BE2C (cell line): ENCODE measurements around the gene TMEM120B.
"Not testable (repeated sequence)": the region's sequence is repeated elsewhere in the genome, so short reads cannot be mapped to it uniquely, and the experiment has no call there.

Experiments used
- DNase-seq: peaks from one replicate; pipeline ENCODE4 v3.0.0-alpha.2; 2020
- H3K27me3 ChIP-seq: fragments of 250-450 bp; sonication (Bioruptor Pico); 2 replicates; pipeline ENCODE4 v1.5.1; 2020; ENCODE audit warnings: mild to moderate bottlenecking
- H3K36me3 ChIP-seq: fragments of 250-450 bp; sonication (Bioruptor Pico); 2 replicates; pipeline ENCODE4 v1.5.1; 2020; ENCODE audit warnings: mild to moderate bottlenecking
- H3K4me1 ChIP-seq: fragments of 250-450 bp; sonication (Bioruptor Pico); 2 replicates; pipeline ENCODE4 v1.5.1; 2020
- H3K4me3 ChIP-seq: 2 replicates; pipeline ENCODE4 v1.5.1; 2011; ENCODE audit warnings: low read depth, low read length
- H3K9me3 ChIP-seq: fragments of 250-450 bp; sonication (Bioruptor Pico); 2 replicates; pipeline ENCODE4 v1.5.1; 2020
- TF ChIP-seq, protein P1 (sequence below): IDR thresholded peaks from 2 replicates; pipeline ENCODE4 v1.5.1; 2012; ENCODE audit warnings: mild to moderate bottlenecking, low read depth, low read length

TMEM120B gene

DNA sequence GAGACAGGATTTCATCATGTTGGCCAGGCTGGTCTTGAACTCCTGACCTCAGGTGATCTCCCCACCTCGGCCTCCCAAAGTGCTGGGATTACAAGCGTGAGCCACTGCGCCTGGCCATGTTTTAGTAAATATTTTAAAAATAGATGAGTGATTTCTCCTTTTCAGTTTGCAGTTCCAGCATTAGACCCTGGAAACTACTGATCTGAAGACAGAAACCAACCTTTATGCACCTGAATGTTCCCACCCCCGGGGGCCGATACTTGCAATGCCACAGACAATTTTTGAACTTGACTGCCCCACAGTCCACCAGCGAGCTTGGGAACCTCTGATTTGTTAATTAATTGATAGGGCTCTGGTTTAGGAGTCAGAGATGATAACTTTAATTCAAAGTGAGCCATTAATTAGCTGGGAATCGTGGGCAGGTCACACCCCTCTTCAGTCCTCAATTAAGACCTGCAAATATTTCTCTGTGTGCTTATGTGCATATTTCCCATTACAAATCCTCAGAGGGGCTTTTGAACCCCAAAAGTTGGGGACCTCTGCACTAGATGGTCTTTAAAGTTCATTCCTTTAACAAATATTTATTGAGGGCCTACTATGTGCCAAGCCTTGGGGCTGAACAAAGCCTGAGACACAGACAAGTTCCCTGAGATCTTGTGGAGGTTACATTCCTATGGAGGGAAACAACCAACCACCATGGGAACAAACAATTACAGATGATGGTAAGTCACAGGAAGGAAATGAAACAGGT is 4.1 kb upstream of the TMEM120B start:
- Histone ChIP-seq H3K36me3 (no peaks in the 10 kb centered on the region; the same call in 1 of the 2 replicates), H3K4me3 (no peak overlapping the region), H3K9me3 (no peaks in the 10 kb centered on the region), H3K4me1 (no peaks in the 10 kb centered on the region), H3K27me3 (no peaks in the 10 kb centered on the region)
- DNase-seq: no peak
- TF ChIP-seq, protein P1, sequence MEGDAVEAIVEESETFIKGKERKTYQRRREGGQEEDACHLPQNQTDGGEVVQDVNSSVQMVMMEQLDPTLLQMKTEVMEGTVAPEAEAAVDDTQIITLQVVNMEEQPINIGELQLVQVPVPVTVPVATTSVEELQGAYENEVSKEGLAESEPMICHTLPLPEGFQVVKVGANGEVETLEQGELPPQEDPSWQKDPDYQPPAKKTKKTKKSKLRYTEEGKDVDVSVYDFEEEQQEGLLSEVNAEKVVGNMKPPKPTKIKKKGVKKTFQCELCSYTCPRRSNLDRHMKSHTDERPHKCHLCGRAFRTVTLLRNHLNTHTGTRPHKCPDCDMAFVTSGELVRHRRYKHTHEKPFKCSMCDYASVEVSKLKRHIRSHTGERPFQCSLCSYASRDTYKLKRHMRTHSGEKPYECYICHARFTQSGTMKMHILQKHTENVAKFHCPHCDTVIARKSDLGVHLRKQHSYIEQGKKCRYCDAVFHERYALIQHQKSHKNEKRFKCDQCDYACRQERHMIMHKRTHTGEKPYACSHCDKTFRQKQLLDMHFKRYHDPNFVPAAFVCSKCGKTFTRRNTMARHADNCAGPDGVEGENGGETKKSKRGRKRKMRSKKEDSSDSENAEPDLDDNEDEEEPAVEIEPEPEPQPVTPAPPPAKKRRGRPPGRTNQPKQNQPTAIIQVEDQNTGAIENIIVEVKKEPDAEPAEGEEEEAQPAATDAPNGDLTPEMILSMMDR: no peak

DNA sequence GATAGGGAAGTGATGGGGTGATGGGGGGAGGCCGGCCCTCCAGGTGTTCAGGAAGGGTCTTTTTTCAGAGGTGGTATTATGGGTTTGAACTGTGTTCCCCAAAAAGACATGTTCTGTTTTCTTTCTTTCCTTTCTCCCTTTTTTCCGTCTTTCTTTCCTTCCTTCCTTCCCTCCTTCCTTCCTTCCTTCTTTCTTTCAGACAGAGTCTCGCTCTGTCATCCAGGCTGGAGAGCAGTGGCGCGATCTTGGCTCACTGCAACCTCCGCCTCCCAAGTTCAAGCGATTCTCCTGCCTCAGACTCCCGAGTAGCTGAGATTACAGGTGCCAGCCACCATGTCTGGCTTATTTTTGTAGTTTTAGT is 3.5 kb upstream of the TMEM120B start:
- DNase-seq, H3K27me3 ChIP-seq, H3K9me3 ChIP-seq, H3K36me3 ChIP-seq, H3K4me1 ChIP-seq, H3K4me3 ChIP-seq: not testable (repeated sequence)

DNA sequence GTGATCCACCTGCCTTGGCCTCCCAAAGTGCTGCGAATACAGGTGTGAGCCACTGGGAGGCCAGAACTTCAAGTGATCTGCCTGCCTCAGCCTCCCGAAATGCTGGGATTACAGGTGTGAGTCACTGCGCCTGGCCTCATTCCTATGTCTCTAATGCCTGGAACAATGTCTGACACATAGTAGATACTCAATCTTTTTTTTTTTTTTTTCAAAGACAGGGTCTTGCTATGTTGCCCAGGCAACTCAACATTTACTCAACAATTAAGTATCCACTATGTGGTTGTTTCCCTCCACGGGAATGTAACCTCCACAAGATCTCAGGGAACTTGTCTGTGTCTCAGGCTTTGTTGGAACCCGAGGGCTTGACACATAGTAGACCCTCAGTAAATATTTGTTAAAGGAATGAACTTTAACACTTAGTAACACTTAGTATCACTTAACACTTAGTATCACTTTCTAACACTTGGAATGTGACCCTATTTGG is 3.0 kb upstream of the TMEM120B start:
- no peaks in the 10 kb centered on the region for H3K27me3 ChIP-seq

DNA sequence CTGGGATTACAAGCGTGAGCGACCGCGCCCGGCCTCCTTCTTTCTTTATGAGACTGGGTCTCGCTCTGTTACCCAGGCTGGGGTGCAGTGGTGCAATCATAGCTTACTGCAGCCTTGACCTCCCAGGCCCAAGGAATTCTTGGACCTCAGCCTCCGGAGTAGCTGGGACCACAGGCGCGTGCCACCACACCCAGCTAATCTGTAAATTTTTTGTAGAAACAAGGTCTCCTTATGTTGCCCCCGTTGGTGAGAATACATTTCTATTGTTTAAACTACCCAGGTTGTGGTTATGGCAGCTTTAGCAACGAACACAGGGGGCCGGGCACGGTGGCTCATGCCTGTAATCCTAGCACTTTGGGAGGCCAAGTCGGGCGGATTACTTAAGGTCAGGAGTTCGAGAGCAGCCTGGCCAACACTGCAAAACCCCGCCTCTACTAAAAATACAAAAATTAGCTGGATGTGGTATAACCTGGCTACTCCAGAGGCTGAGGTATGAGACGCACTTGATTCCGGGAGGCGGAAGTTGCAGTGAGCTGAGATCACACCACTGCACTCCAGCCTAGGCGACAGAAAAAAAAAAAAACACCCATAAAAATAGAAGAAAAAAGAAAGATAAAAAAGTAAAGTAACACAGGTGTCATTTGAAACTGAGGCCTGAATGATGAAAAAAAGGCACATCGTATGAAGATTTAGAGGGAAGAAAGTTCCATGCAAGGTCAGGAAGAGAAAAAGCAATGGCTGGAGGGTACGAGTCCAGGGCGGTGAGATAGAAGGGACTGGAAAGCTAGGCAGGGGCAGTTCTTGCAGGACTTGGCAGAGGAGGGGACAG is 977 bp upstream of the TMEM120B start:
- Histone ChIP-seq H3K27me3 (no peaks in the 10 kb centered on the region), H3K36me3 (peaks cover 3% of the 10 kb centered on the region), H3K9me3 (no peaks in the 10 kb centered on the region), H3K4me3 (peak overlapping the region; percentile 91), H3K4me1 (peaks cover 3% of the 10 kb centered on the region; the same call in 1 of the 2 replicates)
- DNase-seq: no peak
- TF ChIP-seq, protein P1: no peak

More for the DNA sequence above, 3.0 kb upstream of the TMEM120B start:
- DNase-seq: no peak
- TF ChIP-seq, protein P1: no peak
- no peaks in the 10 kb centered on the region; the same call in 1 of the 2 replicates for H3K36me3 ChIP-seq
- H3K4me3 ChIP-seq: no peak overlapping the region
- H3K4me1 ChIP-seq: peaks cover 3% of the 10 kb centered on the region; the same call in 1 of the 2 replicates
- H3K9me3 ChIP-seq: no peaks in the 10 kb centered on the region

DNA sequence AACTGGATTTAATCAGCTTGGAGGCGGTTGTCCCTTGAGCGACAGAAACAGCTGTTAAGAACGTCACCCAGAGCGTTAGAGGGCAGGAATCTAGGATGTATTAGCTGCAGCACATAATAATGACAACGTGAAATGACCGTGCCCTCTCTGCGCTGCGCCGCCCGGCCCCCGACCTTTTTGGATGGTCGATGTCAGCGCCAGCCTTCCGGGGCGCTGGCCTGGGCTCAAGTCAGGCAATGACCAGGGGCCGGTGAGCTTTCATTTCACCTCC is 427 bp upstream of the TMEM120B start:
- peak; percentile 25 for DNase-seq
- H3K4me1 ChIP-seq: peaks cover 3% of the 10 kb centered on the region; the same call in 1 of the 2 replicates
- H3K4me3 ChIP-seq: peak overlapping the region; percentile 91
- no peaks in the 10 kb centered on the region for H3K9me3 ChIP-seq
- TF ChIP-seq, protein P1: no peak
- no peaks in the 10 kb centered on the region for H3K27me3 ChIP-seq
- peaks cover 8% of the 10 kb centered on the region for H3K36me3 ChIP-seq

DNA sequence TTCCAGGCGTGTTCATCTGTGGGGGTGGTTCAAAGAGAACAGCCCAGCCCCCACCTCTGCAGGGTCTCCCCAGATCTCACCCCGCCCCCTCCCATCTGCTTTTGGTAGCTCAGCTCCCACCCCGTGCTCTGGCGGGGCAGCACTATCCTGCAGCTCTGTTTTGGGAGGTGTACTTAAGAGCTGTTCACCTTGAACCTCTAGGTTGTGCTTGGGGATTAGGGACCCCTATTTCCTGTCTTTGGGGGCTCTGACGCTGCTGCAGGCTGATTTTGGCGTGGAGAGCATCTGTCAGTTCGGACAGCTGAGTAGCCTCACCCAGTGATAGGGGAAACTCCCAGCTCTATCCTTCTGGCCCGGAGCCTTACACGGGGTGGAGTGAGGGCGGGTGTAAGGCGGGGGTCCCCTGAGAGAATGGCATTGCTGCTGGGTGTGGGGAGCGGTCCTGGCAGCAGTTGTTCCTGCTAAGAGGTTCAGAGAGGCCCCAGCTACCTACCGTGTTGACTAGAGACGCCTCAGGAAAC is 765 bp downstream of the TMEM120B start:
- no peaks in the 10 kb centered on the region for H3K27me3 ChIP-seq
- peaks cover 3% of the 10 kb centered on the region; the same call in 1 of the 2 replicates for H3K4me1 ChIP-seq
- TF ChIP-seq, protein P1: no peak
- no peaks in the 10 kb centered on the region for H3K9me3 ChIP-seq
- peak overlapping the region; percentile 93 for H3K4me3 ChIP-seq
- peaks cover 8% of the 10 kb centered on the region for H3K36me3 ChIP-seq
- no peak for DNase-seq
